ENCODE results near the gene FCER2. TPM values are rescaled to one million over a fixed set of nuclear protein-coding genes. Genes with fewer than 3 reads are reported as not detected.
A peak's percentile ranks its signal among the peaks of the same experiment; 100 is the strongest.

FCER2 gene
- total RNA-seq, 3 donors from 2014 or later (not counting 1 experiment from before 2014, with no cell fraction given) = 0.52 to 1.2 (median 1.0) TPM

GRCh38 chr19:7715671-7716070 is 13.7 kb upstream of the FCER2 start:
- 100% methylated on average over 1 of the region's 1 CpG for WGBS (ENCODE audit: insufficient coverage)
- Mint-ChIP-seq H3K36me3 (no peaks in the 10 kb centered on the region), H3K9me3 (no peaks in the 10 kb centered on the region), H3K27me3 (ENCODE audit: low read depth in 2 of 2) (peaks cover 0 to 5% of the 10 kb centered on the region in 2 donors), H3K4me3 (no peak overlapping the region), H3K27ac (no peak overlapping the region), H3K4me1 (no peaks in the 10 kb centered on the region)
- TF ChIP-seq CTCF (IDR thresholded peaks at IDR 0.05) = no peak
- peaks cover 4% of the 10 kb centered on the region for H3K9me3 ChIP-seq (ENCODE audit: control insufficient read depth, insufficient read depth, low read length)
- no peaks in the 10 kb centered on the region for H3K27me3 ChIP-seq (ENCODE audit: control insufficient read depth, insufficient read depth, low read length)
- ATAC-seq (no peak), DNase-seq (no peak)
- peaks cover 10% of the 10 kb centered on the region for H3K4me1 ChIP-seq (ENCODE audit: control insufficient read depth, insufficient read depth, low read length)
- no peak overlapping the region for H3K27ac ChIP-seq (ENCODE audit: low read length)
- H3K36me3 ChIP-seq (ENCODE audit: control insufficient read depth, insufficient read depth, low read length) = no peaks in the 10 kb centered on the region
- H3K4me3 ChIP-seq (ENCODE audit: low read length) = no peak overlapping the region
- intact Hi-C loops (cut with micrococcal nuclease) = no loop called here

GRCh38 chr19:7710616-7711015 is 8.7 kb upstream of the FCER2 start:
- H3K4me3 Mint-ChIP-seq = no peak overlapping the region
- 78% methylated on average over 5 of the region's 5 CpGs for WGBS (ENCODE audit: insufficient coverage)
- H3K27ac Mint-ChIP-seq = no peak overlapping the region
- H3K27me3 Mint-ChIP-seq (ENCODE audit: low read depth in 2 of 2) = peaks cover 0 to 3% of the 10 kb centered on the region in 2 donors
- Histone ChIP-seq H3K4me1 (ENCODE audit: control insufficient read depth, insufficient read depth, low read length) (peaks cover 26% of the 10 kb centered on the region), H3K27ac (ENCODE audit: low read length) (no peak overlapping the region), H3K36me3 (ENCODE audit: control insufficient read depth, insufficient read depth, low read length) (no peaks in the 10 kb centered on the region), H3K4me3 (ENCODE audit: low read length) (no peak overlapping the region), H3K9me3 (ENCODE audit: control insufficient read depth, insufficient read depth, low read length) (no peaks in the 10 kb centered on the region), H3K27me3 (ENCODE audit: control insufficient read depth, insufficient read depth, low read length) (no peaks in the 10 kb centered on the region)
- intact Hi-C loops (cut with micrococcal nuclease) = no loop called here
- no peak for ATAC-seq
- H3K4me1 Mint-ChIP-seq = peaks cover 14% of the 10 kb centered on the region in 2 donors
- H3K36me3 Mint-ChIP-seq = no peaks in the 10 kb centered on the region
- no peak for TF ChIP-seq CTCF (IDR thresholded peaks at IDR 0.05)
- no peak for DNase-seq
- H3K9me3 Mint-ChIP-seq = no peaks in the 10 kb centered on the region

- H3K4me1 Mint-ChIP-seq = peaks cover 16 to 18% of the 10 kb centered on the region in 2 donors
- DNase-seq = no peak
- no peaks in the 10 kb centered on the region for H3K9me3 ChIP-seq (ENCODE audit: control insufficient read depth, insufficient read depth, low read length)
- H3K36me3 Mint-ChIP-seq = no peaks in the 10 kb centered on the region
- H3K4me3 Mint-ChIP-seq = no peak overlapping the region
- whole genome bisulfite sequencing (ENCODE audit: insufficient coverage) = 87% methylated on average over 8 of the region's 10 CpGs
- intact Hi-C loops (cut with micrococcal nuclease) = no loop called here
- H3K36me3 ChIP-seq (ENCODE audit: control insufficient read depth, insufficient read depth, low read length) = no peaks in the 10 kb centered on the region
- H3K27me3 ChIP-seq (ENCODE audit: control insufficient read depth, insufficient read depth, low read length) = no peaks in the 10 kb centered on the region
- H3K4me1 ChIP-seq (ENCODE audit: control insufficient read depth, insufficient read depth, low read length) = peaks cover 32% of the 10 kb centered on the region
- no peak overlapping the region for H3K27ac ChIP-seq (ENCODE audit: low read length)
- no peak overlapping the region for H3K27ac Mint-ChIP-seq
- no peak overlapping the region for H3K4me3 ChIP-seq (ENCODE audit: low read length)
- TF ChIP-seq CTCF (IDR thresholded peaks at IDR 0.05) = no peak
- no peak for ATAC-seq
- no peaks in the 10 kb centered on the region for H3K9me3 Mint-ChIP-seq
- peaks cover 0 to 3% of the 10 kb centered on the region in 2 donors for H3K27me3 Mint-ChIP-seq (ENCODE audit: low read depth in 2 of 2)
Observed at GRCh38 chr19:7709932-7710460, 8.1 kb upstream of the FCER2 start.

- Histone ChIP-seq H3K4me3 (ENCODE audit: low read length) (no peak overlapping the region), H3K4me1 (ENCODE audit: control insufficient read depth, insufficient read depth, low read length) (peaks cover 58% of the 10 kb centered on the region), H3K27me3 (ENCODE audit: control insufficient read depth, insufficient read depth, low read length) (no peaks in the 10 kb centered on the region), H3K9me3 (ENCODE audit: control insufficient read depth, insufficient read depth, low read length) (no peaks in the 10 kb centered on the region), H3K27ac (ENCODE audit: low read length) (peak overlapping the region; percentile 79), H3K36me3 (ENCODE audit: control insufficient read depth, insufficient read depth, low read length) (no peaks in the 10 kb centered on the region)
- Mint-ChIP-seq H3K4me3 (no peak overlapping the region), H3K4me1 (peaks cover 16 to 18% of the 10 kb centered on the region in 2 donors), H3K27ac (peak overlapping the region in 1 of 2 donors; percentile 13), H3K27me3 (ENCODE audit: low read depth in 2 of 2) (peaks cover 0 to 5% of the 10 kb centered on the region in 2 donors), H3K36me3 (no peaks in the 10 kb centered on the region), H3K9me3 (no peaks in the 10 kb centered on the region)
- 80% methylated on average over 8 of the region's 8 CpGs for WGBS (ENCODE audit: insufficient coverage)
- no peak for ATAC-seq
- DNase-seq = no peak
- no peak for TF ChIP-seq CTCF (IDR thresholded peaks at IDR 0.05)
- intact Hi-C loops (cut with micrococcal nuclease) = no loop called here
Observed at GRCh38 chr19:7706955-7707456, 5.1 kb upstream of the FCER2 start.
